GM21786 (cell line): Measurements from ENCODE around the gene KTN1.
A peak's percentile ranks its signal among the peaks of the same experiment; 100 is the strongest.

Experiments used
- ATAC-seq: cut with Tn5 transposase; IDR thresholded peaks from one replicate; pipeline ENCODE4 v1.9.1; 2021; ENCODE audit not compliant: unreplicated experiment

The KTN1 gene

GRCh38 chr14:55579724-55580469 is at the start of gene KTN1:
KTN1 (plus strand) TSS chr14:55580207; CDS start chr14:55612049, 31,842 bp downstream.
- ATAC-seq: peak; percentile 75

- ATAC-seq: no peak
These were observed 49.5 kb upstream of the KTN1 start for GRCh38 chr14:55530464-55530863.

DNA sequence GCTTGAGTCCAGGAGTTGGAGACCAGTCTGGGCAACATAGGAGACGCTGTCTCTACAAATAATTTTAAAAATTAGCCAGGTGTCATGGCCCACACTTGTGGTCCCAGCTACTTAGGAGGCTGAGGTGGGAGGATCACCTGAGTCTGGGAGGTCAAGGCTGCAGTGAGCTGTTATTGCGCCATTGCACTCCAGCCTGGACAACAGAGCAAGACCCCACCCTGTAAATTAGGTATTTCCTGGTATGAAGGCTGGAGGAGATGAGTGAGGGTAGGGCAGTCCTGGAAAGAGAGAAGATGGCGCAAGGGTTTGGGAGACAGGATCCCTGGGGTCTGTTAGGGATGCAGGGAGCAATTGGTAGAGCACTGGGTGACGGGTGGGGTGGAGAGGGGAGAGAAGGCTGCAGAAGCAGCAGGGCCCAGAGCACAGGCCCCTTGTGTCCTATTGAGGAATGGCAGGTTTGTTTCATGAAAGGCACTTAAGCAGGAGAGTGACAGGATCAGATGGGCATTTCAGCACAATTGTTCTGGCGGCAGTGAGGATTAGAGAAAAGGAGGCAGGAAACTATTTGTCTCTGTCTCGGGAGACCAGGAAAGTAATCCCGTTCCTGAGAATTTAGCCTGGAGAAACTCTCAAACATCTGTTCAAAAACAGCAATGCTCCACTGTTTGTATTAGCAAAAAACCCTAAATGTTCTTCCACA is 47.2 kb upstream of the KTN1 start:
- no peak for ATAC-seq

GRCh38 chr14:55533960-55534359 is 46.0 kb upstream of the KTN1 start:
- no peak for ATAC-seq

DNA sequence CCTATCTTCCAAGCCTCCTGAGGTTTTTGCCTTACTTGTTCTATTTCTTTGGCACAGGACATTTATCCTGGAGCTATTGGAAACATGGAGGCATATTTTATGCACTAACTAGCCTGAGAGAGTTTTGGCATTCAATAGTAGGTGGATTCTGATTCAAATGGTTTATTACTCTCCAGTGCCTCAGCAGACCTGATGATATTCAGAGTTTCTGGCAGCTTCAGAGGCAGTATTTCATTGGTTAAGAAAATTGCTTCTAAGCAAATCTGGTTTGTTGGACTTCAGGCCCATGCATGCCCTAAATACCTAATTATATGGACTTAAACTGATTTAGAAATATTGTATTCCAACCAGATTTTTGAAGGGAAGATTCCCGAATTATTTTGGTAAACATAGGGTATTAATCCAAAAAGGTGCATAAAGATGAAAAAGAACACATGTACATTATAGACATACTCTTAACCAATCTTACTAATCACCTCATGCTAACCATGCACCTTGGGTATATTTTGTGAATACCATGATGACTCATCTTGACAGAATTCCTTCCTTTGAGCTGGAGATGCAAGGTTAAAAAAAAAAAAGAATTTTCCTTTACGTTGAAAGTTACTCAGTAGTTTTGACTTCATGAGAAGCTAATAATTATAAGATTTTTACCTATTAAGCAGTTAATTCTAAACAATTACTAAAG is 44.3 kb upstream of the KTN1 start:
- ATAC-seq: no peak

DNA sequence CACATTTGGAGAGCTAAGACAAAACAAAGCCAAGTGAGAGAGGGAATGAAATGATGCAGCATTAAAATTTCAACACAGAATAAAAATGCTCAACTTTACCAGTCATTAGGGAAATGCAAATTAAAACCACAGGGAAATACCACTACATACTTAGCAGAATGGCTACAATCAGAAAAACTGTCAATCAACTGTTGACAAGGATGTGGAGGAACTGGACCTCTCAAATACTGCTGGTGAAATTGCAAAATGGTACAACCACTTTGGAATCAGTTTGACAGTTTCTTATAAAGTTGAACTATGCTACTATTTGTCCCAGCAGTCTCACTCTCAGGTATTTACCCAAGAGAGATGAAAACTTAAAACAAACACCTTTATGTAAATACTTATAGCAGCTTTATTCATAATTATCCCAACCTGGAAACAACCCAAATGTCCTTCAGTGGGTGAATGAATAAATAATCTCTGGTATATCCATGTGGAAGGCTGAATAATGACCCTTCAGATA is 43.8 kb upstream of the KTN1 start:
- no peak for ATAC-seq

DNA sequence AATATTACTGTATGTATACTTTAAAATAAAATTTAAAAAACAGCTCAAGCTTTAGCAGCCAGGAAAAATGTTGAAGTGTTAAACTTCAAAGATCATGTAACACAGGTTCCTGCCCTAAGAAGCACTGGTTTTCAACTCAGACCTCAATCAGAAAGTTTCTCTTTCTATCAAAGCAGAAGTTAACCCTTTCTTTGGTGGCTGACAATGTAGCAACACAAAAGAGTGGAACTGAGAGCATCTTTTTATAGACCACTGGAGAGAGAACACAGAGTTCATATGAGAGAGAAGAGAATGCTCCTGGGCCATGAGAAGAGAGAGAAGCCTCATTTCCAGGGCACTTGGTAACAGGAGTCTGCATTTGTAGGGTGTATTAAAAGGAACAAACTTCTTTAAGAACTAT is 42.2 kb upstream of the KTN1 start:
- ATAC-seq: no peak

GRCh38 chr14:55539975-55540374 is 40.0 kb upstream of the KTN1 start:
- ATAC-seq: no peak

- no peak for ATAC-seq
These were observed 38.9 kb upstream of the KTN1 start for GRCh38 chr14:55540847-55541773.

- ATAC-seq: peak; percentile 27
These were observed 34.2 kb upstream of the KTN1 start for GRCh38 chr14:55545779-55546178.

DNA sequence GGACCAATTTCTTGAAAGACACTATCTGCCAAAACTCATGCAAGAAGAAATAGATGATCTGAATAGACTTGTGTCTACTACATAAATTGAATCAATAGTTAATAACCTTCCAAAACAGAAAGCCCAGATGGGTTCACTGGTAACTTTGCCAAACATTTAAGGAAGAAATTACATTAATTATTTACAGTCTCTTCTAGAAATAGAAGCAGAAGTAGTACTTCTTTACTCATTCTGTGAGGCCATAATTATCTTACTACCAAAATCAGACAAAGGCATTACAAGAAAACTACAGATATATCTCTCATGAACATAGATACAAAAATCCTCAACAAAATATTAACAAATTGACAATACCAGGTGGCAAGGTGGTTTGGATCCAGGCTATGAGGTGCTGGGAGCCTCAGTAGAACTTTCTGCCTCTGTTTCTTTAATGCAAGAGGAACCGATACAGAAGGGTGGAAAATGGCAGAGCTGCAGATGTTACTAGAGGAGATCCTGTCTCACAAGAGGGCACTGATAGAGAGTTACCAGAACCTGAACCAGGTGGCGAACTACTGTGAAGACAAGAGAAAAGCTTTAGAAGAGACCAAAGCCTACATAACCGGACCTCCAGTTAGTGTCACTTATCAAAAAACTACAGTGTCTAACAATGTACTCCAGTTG is 33.7 kb upstream of the KTN1 start:
- ATAC-seq: peak; percentile 63

- peak; percentile 27 for ATAC-seq
These were observed 32.2 kb upstream of the KTN1 start for GRCh38 chr14:55547650-55548315.

DNA sequence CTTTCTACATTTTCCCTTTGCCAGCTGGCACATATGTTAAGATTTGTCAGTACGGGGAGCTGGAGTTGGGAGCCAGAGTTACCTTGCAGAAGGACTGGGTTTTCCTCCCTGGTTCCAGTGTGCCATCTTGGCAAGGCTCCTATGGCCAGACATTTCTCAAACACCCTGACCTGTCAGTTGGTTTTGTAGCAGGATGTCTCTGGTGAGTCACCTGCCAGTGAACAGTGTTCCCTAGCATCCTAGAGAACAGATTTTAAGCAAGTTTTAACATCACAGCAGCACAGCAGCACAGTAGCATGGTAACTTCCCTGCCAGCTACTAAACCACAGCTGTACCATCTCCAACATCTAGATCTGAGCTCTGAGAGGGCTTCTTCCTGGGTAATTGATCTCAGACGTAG is 26.2 kb upstream of the KTN1 start:
- no peak for ATAC-seq

GRCh38 chr14:55556929-55557623 is 22.9 kb upstream of the KTN1 start:
- ATAC-seq: no peak

- ATAC-seq: no peak
These were observed 17.9 kb upstream of the KTN1 start for GRCh38 chr14:55562135-55562534.

- ATAC-seq: no peak
These were observed 11.4 kb upstream of the KTN1 start for GRCh38 chr14:55568618-55569017.

DNA sequence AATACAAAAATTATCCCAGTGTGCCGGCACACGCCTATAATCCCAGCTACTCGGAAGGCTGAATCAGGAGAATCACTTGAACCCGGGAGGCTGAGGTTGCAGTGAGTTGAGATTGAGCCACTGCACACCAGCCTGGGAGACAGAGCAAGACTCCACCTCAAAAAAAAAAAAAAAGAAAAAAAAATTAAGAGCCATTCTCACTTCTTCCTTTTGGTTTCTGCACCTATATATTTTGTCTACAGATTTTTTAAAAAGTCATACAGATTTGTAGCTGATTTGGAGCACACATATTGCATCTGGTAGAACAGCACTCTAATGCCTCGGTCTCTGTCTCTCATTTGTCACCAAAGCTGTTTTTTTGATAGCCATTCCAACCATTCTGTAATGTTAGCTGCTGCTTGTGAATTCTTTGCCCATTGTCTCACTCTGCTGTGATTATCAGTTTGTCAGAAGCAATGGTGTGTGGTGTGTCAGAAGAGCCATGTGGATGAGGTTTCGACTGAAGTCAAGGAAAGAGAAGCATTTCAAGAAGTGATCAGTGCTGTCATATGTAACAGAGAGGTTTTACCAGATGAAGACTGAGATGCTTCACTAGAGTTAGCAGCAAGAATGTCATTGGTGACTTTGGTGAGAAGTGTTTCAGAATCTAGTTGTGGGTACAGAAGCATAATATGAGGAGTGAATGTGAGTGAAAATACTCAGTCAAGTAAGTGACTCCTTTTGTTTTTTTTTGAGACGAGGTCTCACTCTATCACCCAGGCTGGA is 8.7 kb upstream of the KTN1 start:
- peak; percentile 72 for ATAC-seq

GRCh38 chr14:55572578-55572977 is 7.4 kb upstream of the KTN1 start:
- ATAC-seq: no peak
